MG63 (cell line): Measurements from ENCODE around the gene MEF2D. TPM values are rescaled to one million over a fixed set of nuclear protein-coding genes. Genes with fewer than 3 reads are reported as not detected.

Experiments
- DNase-seq: peaks from one replicate; pipeline ENCODE4 v3.0.0-alpha.2; 2020
- H3K27me3 ChIP-seq: fragments of 250-450 bp; sonication (Bioruptor Pico); 2 replicates; pipeline ENCODE4 v1.5.1; 2020; ENCODE audit warnings: mild to moderate bottlenecking, moderate library complexity
- H3K36me3 ChIP-seq: fragments of 250-450 bp; sonication (Bioruptor Pico); 2 replicates; pipeline ENCODE4 v1.5.1; 2020; ENCODE audit warnings: mild to moderate bottlenecking, moderate library complexity
- H3K4me3 ChIP-seq: fragments of 250-450 bp; sonication (Bioruptor Pico); 2 replicates; pipeline ENCODE4 v1.5.1; 2020; ENCODE audit warnings: mild to moderate bottlenecking, moderate library complexity
- H3K9me3 ChIP-seq: fragments of 250-450 bp; sonication (Bioruptor Pico); 2 replicates; pipeline ENCODE4 v1.5.1; 2020; ENCODE audit warnings: mild to moderate bottlenecking, moderate library complexity
- total RNA-seq: library from RNA; depleted of rRNA; stranded (reverse); fragments of >200 nt; shearing (Covaris generic); gene quantifications from 2 replicates; pipeline ENCODE4 v1.2.3, GENCODE V29; 2014; ENCODE audit warnings: low replicate concordance

MEF2D gene
- total RNA-seq, 1 experiment from 2014 or later = 11.7 TPM

GRCh38 chr1:156451505-156452160 is 48.9 kb downstream of the MEF2D start:
- H3K27me3 ChIP-seq = peaks cover 6% of the 10 kb centered on the region

DNA sequence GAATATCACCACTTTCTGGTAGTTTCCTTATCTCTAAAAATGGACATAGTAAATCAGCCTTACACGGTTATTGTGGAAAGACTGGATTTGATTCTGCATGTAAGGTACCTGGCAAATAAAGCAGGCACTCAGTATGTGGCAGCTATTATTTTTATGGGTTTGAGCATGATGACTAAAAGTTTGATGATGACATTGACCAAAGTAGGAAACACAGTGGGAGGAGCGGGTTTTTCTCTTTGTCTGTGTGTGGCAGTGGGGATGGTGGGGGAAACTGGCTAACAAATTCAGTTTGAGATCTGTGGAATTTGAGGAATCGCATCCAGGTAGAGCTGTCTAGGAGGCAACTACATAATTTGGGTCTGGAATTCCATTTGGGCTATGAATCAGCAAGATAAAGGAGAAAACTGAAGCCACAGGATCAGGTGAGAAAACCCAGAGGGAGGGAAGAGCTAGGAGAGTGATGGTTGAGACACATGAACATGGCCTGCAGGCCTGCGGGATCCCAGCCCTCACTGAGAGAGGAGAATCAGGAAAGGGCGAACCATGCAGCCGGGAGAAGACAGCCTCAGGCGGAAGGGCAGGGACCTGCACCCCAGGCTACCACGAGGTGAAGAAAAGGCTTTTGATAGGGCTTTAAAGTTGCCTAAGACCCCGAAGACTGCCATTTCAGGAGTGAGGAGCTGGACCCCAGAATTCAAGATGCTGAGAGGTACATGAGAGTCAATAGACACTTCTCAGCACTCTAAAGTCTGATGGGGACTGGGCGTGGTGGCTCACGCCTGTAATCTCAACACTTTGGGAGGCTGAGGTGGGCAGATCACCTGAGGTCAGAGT is 52.2 kb downstream of the MEF2D start:
- H3K36me3 ChIP-seq = no peaks in the 10 kb centered on the region
- no peak for DNase-seq
- peaks cover 17% of the 10 kb centered on the region for H3K27me3 ChIP-seq
- H3K4me3 ChIP-seq = no peak overlapping the region
- H3K9me3 ChIP-seq = no peaks in the 10 kb centered on the region

More at GRCh38 chr1:156451505-156452160, 48.9 kb downstream of the MEF2D start:
- H3K9me3 ChIP-seq = no peaks in the 10 kb centered on the region
- H3K36me3 ChIP-seq = no peaks in the 10 kb centered on the region
- no peak for DNase-seq
- no peak overlapping the region for H3K4me3 ChIP-seq

GRCh38 chr1:156445789-156446263 is 54.7 kb downstream of the MEF2D start:
- H3K27me3 ChIP-seq = peaks cover 35% of the 10 kb centered on the region
- DNase-seq = peak; percentile 82
- no peak overlapping the region for H3K4me3 ChIP-seq
- no peaks in the 10 kb centered on the region for H3K36me3 ChIP-seq
- no peaks in the 10 kb centered on the region for H3K9me3 ChIP-seq

GRCh38 chr1:156444407-156445001 is 56.1 kb downstream of the MEF2D start:
- Histone ChIP-seq H3K27me3 (peaks cover 46% of the 10 kb centered on the region), H3K9me3 (no peaks in the 10 kb centered on the region), H3K36me3 (no peaks in the 10 kb centered on the region), H3K4me3 (no peak overlapping the region)
- no peak for DNase-seq

GRCh38 chr1:156443286-156443685 is 57.3 kb downstream of the MEF2D start:
- DNase-seq = no peak
- H3K36me3 ChIP-seq = no peaks in the 10 kb centered on the region
- no peaks in the 10 kb centered on the region for H3K9me3 ChIP-seq
- H3K27me3 ChIP-seq = peaks cover 58% of the 10 kb centered on the region
- H3K4me3 ChIP-seq = no peak overlapping the region

DNA sequence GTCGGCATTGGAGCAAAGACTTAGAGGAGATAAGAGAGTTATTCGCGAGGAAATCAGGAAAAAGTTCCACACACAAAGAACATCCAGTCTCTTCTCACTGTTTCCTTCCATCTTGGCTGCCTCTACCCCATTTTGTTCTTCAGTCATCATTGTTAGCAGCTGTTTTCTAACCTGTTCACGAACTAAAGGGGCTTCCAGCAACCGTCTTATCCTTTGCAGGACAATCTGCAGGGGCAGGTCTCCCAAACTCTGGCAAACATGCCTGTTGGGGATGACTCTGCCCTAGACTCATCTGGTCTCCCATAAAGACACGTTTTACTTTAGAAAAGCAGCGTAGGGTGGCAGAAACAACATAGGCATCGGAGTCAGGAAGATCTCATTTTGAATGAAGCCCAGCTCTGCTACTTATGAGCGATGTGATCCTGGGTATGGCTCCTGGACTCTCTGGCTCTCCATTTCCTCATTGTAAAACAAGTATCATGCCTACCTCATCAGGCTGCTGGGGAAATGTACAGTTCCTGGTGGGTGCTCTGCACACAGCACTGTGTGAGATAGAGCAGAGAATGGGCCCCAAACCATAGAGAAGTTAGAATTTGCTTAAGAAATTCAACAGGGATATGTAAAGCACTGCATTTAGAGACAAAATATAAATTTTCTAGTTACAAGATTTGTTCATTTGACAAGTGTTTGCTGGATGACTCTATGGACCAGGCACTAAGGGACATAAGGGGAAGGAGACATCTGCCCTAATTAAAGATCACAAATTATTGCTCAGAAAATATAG is 59.7 kb downstream of the MEF2D start:
- Histone ChIP-seq H3K4me3 (no peak overlapping the region), H3K36me3 (no peaks in the 10 kb centered on the region), H3K9me3 (no peaks in the 10 kb centered on the region), H3K27me3 (peaks cover 82% of the 10 kb centered on the region)
- DNase-seq = no peak

DNA sequence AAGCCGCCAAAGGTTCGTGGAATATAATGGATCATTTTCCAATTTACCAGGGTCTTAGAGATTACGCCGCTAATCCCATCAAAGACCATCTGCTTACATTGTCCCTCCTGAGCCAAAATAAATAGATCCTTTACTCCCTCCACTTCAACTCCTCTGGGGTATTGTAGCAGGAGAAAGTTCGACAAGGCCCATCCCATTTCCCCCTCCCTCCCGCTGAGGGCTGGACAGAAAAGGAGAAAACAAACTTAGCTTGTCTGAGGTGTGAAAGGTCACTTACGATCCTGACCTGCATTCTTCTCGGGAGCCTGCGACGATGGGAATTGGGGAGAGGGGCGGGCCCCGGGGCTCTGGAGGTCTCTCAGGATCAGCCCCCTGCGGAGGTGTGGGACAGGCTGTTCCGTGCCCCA is 60.8 kb downstream of the MEF2D start:
- H3K27me3 ChIP-seq = peaks cover 91% of the 10 kb centered on the region
- H3K9me3 ChIP-seq = no peaks in the 10 kb centered on the region
- no peak overlapping the region for H3K4me3 ChIP-seq
- no peaks in the 10 kb centered on the region for H3K36me3 ChIP-seq
- no peak for DNase-seq

GRCh38 chr1:156439036-156439776 is 61.4 kb downstream of the MEF2D start:
- Histone ChIP-seq H3K36me3 (no peaks in the 10 kb centered on the region), H3K4me3 (no peak overlapping the region), H3K27me3 (peaks cover 93% of the 10 kb centered on the region), H3K9me3 (no peaks in the 10 kb centered on the region)
- DNase-seq = no peak

DNA sequence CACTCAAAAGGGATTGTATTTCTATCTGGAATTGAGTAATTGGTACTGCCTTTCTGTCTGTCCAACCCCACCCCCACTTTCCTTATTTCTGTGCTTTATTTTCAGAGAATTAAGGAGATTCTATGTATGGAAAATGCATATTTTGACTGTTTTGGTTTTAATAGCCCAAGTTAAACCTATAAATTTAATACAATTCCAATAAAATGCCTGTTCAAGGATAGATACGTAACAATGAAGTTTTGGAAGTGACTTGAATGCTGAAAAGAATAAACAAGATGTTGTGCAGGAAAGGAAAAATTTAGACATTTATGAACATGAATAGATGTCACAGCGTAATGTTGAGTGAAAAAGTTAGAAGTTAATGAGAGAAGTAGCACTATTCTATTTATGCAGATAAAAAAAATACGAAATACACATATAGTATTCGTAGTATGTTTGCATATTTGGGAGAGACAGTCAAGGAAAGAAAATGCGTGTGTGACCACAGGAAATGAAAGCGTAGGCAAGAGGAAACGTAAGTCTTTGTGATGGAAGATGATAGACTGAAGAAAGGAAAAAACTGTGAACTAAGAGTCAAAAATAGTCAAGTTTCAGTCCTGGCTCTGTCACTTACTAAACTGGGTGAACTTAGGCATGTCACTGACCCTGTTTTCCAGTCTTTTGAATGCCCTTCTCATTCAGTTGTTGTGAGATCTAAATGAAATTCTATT is 62.1 kb downstream of the MEF2D start:
- Histone ChIP-seq H3K27me3 (peaks cover 97% of the 10 kb centered on the region), H3K4me3 (no peak overlapping the region)
- DNase-seq = no peak

GRCh38 chr1:156437037-156437867 is 63.3 kb downstream of the MEF2D start:
- H3K27me3 ChIP-seq = peaks cover 100% of the 10 kb centered on the region
- DNase-seq = no peak
- H3K36me3 ChIP-seq = no peaks in the 10 kb centered on the region
- H3K9me3 ChIP-seq = no peaks in the 10 kb centered on the region
- H3K4me3 ChIP-seq = no peak overlapping the region

More for the DNA sequence above, 62.1 kb downstream of the MEF2D start:
- Histone ChIP-seq H3K9me3 (no peaks in the 10 kb centered on the region), H3K36me3 (no peaks in the 10 kb centered on the region)

DNA sequence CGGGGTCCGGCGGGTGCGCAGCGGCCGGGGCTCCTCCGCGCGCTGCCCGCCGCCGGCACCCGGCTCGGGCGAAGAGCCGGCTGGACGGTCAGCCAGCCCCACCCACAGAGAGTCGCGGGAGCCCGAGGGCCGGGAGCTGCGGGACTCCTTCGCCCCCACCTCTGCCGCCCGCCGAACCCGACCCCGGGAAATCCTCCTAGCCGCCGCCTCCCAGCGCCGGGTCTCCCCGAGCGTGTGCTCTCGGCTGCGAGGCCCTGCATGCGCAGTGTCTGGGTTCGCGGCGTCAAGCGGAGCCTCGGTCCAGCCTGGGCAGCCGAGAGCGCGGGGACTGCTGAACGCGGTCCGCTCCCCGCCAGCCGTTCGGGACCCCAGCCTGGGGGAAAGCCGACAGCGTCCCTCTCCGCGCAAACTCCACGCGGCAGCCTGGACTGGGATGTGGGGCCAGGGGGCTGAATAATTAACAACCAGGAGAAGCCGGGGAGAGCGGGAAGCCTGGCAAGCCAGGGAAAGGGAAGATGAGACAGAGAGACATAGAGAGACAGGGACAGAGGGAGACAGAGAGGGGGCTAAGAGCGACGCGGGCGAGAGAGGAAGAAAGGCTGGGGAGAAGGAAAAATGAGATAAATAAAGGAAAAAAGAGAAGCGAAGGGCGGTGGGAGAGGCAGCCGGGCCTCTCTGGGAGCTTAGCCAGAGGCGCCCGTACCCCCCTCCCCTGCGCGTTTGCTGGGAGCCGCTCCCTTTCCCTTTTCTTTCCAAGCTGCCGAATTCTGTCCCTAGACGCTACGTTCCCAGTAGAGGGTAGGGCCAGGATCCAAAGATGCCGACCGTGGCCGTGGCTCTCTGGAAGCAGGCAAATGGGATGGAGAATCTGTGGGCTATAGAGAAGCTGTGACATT is 64.2 kb downstream of the MEF2D start:
- Histone ChIP-seq H3K27me3 (peaks cover 97% of the 10 kb centered on the region), H3K36me3 (no peaks in the 10 kb centered on the region), H3K4me3 (0 out of 2 replicates have a peak overlapping the region, but pooled peaks have one; percentile 13), H3K9me3 (no peaks in the 10 kb centered on the region)
- DNase-seq = peak; percentile 15

DNA sequence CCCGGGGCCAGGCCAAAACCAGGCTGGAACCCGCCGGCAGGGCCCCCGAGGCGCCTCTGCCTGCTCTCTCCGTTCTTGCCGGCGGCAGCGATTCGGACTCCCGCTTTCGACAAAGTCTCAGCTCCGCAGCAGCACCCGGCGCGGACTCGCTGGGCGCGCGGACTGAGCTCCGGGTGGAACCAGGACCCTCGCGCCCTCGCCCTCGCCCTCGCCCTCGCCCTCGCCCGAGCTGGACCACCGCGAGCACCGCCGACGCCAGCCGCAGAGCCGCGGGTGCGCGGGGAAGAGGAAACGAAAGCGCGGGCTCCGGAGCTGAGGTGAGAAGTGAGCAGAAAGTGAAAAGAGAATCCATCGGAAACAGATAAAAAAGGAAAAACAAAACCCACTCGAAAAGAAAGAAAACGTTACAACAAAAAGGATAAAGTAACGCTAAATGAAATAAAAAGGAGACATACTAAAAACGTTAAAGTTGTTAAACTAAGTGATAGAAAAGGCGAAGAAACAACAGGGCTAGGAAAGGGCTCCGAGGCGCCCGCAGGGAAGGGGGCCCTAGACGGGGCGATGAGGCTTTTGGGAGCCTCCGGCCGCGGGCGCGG is 64.9 kb downstream of the MEF2D start:
- Histone ChIP-seq H3K4me3 (0 out of 2 replicates have a peak overlapping the region, but pooled peaks have one; percentile 11), H3K36me3 (no peaks in the 10 kb centered on the region), H3K27me3 (peaks cover 94% of the 10 kb centered on the region), H3K9me3 (no peaks in the 10 kb centered on the region)
- no peak for DNase-seq

- Histone ChIP-seq H3K27me3 (peaks cover 94% of the 10 kb centered on the region), H3K36me3 (no peaks in the 10 kb centered on the region), H3K9me3 (no peaks in the 10 kb centered on the region), H3K4me3 (no peak overlapping the region)
- no peak for DNase-seq
Measured at GRCh38 chr1:156434989-156435544, 65.5 kb downstream of the MEF2D start.
